GM19324 (cell line): ENCODE measurements around the gene GARIN3.
A peak's percentile ranks its signal among the peaks of the same experiment; 100 is the strongest.

ENCODE experiments used
- ATAC-seq: cut with Tn5 transposase; IDR thresholded peaks from one replicate; pipeline ENCODE4 v1.9.1; 2021; ENCODE audit warnings: mild to moderate bottlenecking, moderate library complexity; ENCODE audit not compliant: unreplicated experiment, low FRiP score

Gene GARIN3

GRCh38 chr5:157150995-157151394 lies 15.1 kb downstream of the GARIN3 start:
- no peak for ATAC-seq

- no peak for ATAC-seq
Measured at GRCh38 chr5:157148734-157149615, 17.1 kb downstream of the GARIN3 start.

GRCh38 chr5:157143127-157143971 lies 22.7 kb downstream of the GARIN3 start:
- peak; percentile 53 for ATAC-seq

GRCh38 chr5:157142317-157143126 lies 23.5 kb downstream of the GARIN3 start, which contains the start of gene MED7:
MED7 (minus strand) TSS chr5:157142865; CDS start chr5:157139431, 3,434 bp downstream.
- ATAC-seq = peak; percentile 100

GRCh38 chr5:157137691-157138090 lies 28.4 kb downstream of the GARIN3 start:
- no peak for ATAC-seq

- ATAC-seq = no peak
Measured at GRCh38 chr5:157132281-157132612, 33.8 kb downstream of the GARIN3 start.

- no peak for ATAC-seq
Measured at GRCh38 chr5:157130925-157131324, 35.1 kb downstream of the GARIN3 start.

- no peak for ATAC-seq
Measured at GRCh38 chr5:157121709-157122108, 44.4 kb downstream of the GARIN3 start.

- ATAC-seq = no peak
Measured at GRCh38 chr5:157120102-157120501, 46.0 kb downstream of the GARIN3 start.

GRCh38 chr5:157116483-157116954 lies 49.5 kb downstream of the GARIN3 start:
- ATAC-seq = peak; percentile 65

GRCh38 chr5:157115502-157115901 lies 50.6 kb downstream of the GARIN3 start:
- ATAC-seq = no peak

- no peak for ATAC-seq
Measured at GRCh38 chr5:157115012-157115411, 51.1 kb downstream of the GARIN3 start.

- no peak for ATAC-seq
Measured at GRCh38 chr5:157113002-157113401, 53.1 kb downstream of the GARIN3 start.
